ENCODE results near the gene THPO.

Gene THPO

DNA sequence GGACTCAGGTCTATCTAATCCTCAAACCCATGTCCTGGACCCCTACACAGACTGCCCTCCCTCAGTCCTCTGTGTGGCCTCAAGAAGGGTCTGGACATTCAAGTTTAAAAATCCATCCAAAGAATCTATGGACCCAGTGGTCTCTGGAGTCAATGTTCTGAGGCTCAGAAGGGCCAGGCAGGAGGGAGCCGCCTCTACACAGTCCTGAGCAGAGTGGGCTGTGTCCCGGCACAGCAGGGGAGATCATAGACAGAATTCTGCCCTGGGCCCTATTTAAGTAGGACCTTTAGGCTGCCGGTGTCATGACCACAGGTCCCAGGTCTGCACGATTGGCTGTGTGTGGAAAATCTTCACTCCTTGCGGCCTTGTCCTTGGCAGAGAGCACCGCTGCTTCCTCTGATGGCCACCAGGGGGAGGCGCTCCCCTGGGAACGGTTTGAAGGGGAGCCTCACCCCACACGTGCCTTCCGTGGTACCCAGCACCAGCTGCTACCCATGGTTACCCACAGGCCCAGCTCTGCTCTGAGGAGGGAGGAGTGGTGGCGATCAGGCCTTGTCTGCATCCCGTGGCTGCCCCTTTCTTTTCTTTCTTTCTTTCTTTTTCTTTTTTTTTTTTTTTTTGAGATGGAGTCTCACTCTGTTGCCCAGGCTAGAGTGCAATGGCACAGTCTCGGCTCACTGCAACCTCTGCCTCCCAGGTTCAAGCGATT, 39.8 kb upstream of the THPO start:
- Histone ChIP-seq H3K4me1 (no peaks in the 10 kb centered on the region), H3K4me3 (ENCODE audit: low read depth, low read length) (no peak overlapping the region), H3K27ac (no peak overlapping the region), H2AFZ (peak overlapping the region; percentile 33), H3K9me3 (ENCODE audit: control insufficient read depth, low read length) (no peaks in the 10 kb centered on the region), H3K79me2 (no peaks in the 10 kb centered on the region), H3K4me2 (ENCODE audit: low read length) (no peak overlapping the region), H3K27me3 (ENCODE audit: control insufficient read depth, insufficient read depth, low read length) (no peaks in the 10 kb centered on the region), H3K36me3 (ENCODE audit: control insufficient read depth, insufficient read depth, low read length) (no peaks in the 10 kb centered on the region), H3K9ac (no peak overlapping the region)
- TF ChIP-seq, protein P1, sequence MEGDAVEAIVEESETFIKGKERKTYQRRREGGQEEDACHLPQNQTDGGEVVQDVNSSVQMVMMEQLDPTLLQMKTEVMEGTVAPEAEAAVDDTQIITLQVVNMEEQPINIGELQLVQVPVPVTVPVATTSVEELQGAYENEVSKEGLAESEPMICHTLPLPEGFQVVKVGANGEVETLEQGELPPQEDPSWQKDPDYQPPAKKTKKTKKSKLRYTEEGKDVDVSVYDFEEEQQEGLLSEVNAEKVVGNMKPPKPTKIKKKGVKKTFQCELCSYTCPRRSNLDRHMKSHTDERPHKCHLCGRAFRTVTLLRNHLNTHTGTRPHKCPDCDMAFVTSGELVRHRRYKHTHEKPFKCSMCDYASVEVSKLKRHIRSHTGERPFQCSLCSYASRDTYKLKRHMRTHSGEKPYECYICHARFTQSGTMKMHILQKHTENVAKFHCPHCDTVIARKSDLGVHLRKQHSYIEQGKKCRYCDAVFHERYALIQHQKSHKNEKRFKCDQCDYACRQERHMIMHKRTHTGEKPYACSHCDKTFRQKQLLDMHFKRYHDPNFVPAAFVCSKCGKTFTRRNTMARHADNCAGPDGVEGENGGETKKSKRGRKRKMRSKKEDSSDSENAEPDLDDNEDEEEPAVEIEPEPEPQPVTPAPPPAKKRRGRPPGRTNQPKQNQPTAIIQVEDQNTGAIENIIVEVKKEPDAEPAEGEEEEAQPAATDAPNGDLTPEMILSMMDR (IDR thresholded peaks at IDR 0.05), result peak; percentile 88

DNA sequence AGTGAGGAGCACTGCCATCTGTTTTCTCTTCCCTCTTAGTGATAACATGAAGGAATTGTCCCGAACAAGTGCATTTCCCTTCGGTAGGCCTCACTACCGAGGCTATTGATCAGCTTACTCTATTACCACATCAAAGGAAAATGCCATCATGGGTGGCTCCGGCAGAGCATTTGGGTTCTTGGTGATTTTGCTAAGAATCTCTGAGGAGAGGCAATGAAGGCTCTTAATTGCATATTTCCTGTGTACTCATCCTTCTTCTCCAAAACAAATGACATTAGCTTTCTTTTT, 37.1 kb upstream of the THPO start:
- H3K4me1 ChIP-seq, result no peaks in the 10 kb centered on the region
- no peaks in the 10 kb centered on the region for H3K27me3 ChIP-seq (ENCODE audit: control insufficient read depth, insufficient read depth, low read length)
- TF ChIP-seq, protein P1 (IDR thresholded peaks at IDR 0.05), result no peak
- no peaks in the 10 kb centered on the region for H3K9me3 ChIP-seq (ENCODE audit: control insufficient read depth, low read length)
- H3K9ac ChIP-seq, result no peak overlapping the region
- no peak overlapping the region for H3K4me3 ChIP-seq (ENCODE audit: low read depth, low read length)
- no peaks in the 10 kb centered on the region for H3K79me2 ChIP-seq
- no peak overlapping the region for H3K4me2 ChIP-seq (ENCODE audit: low read length)
- H2AFZ ChIP-seq, result no peak overlapping the region
- no peak overlapping the region for H3K27ac ChIP-seq
- H3K36me3 ChIP-seq (ENCODE audit: control insufficient read depth, insufficient read depth, low read length), result no peaks in the 10 kb centered on the region

DNA sequence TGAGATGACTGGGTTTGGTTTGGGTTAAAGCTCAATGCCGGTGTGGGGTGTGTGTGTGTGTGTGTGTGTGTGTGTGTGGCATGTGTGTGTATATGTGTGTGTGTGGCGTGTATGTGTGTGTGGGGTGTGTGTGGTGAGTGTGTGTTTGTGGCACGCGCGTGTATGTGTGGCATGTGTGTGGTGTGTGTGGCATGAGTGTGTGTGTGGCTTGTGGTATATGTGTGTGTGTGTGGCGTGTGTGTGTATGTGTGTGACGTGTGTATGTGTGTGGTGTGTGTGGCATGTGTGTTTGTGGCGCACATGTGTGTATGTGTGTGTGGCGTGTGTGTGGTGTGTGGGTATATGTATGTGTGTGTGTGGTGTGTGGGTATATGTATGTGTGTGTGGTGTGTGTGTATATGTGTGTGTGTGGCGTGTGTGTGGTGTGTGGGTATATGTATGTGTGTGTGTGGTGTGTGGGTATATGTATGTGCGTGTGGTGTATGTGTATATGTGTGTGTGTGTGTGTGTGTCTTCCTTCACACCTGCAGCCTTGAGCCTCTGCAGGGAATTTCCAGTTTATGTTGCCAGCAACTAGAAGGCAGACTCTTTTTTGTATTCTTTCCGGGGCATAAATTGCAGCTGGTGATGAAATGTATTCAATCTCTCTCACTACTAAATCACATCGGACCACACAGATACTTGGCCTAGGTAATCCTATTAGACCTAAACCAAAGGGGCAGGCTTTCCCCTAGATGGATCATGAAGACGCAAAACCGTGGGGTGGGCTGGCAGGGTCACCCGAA, 36.6 kb upstream of the THPO start:
- Histone ChIP-seq H3K27ac (no peak overlapping the region), H2AFZ (no peak overlapping the region), H3K9me3 (ENCODE audit: control insufficient read depth, low read length) (no peaks in the 10 kb centered on the region), H3K36me3 (ENCODE audit: control insufficient read depth, insufficient read depth, low read length) (no peaks in the 10 kb centered on the region), H3K4me2 (ENCODE audit: low read length) (no peak overlapping the region), H3K4me1 (no peaks in the 10 kb centered on the region), H3K79me2 (no peaks in the 10 kb centered on the region), H3K27me3 (ENCODE audit: control insufficient read depth, insufficient read depth, low read length) (no peaks in the 10 kb centered on the region), H3K9ac (no peak overlapping the region), H3K4me3 (ENCODE audit: low read depth, low read length) (no peak overlapping the region)
- TF ChIP-seq, protein P1 (IDR thresholded peaks at IDR 0.05), result no peak

DNA sequence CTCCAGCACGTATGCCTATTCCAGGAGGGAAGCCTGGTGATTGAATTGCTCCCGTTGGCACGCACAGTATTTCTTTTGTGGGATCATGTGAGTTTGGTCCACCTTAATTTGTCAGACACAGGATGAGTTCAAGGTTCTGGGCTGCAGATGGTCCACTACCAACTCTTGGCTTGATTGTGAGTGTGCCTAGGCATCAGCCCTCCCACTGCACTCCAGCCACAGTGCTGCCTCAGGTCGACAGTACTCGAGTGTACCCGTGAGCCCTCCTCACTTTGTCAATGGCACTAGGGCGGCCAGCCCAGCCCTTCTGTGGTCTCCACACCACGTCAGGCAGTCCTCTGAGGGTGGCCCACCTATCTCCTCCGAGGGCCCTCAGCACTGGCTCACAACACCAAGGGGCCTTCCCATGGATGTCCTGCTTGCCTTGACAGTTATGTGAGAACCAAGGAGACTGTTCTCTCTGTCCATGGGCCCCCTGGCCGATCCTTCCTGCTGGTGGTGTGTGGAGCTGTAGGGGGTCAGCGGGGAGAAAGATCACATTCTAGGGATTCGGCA, 32.0 kb upstream of the THPO start:
- Histone ChIP-seq H3K9me3 (ENCODE audit: control insufficient read depth, low read length) (no peaks in the 10 kb centered on the region), H2AFZ (no peak overlapping the region), H3K27ac (no peak overlapping the region), H3K9ac (no peak overlapping the region), H3K79me2 (no peaks in the 10 kb centered on the region), H3K4me2 (ENCODE audit: low read length) (no peak overlapping the region), H3K36me3 (ENCODE audit: control insufficient read depth, insufficient read depth, low read length) (no peaks in the 10 kb centered on the region), H3K4me1 (no peaks in the 10 kb centered on the region), H3K27me3 (ENCODE audit: control insufficient read depth, insufficient read depth, low read length) (no peaks in the 10 kb centered on the region), H3K4me3 (ENCODE audit: low read depth, low read length) (no peak overlapping the region)
- TF ChIP-seq, protein P1 (IDR thresholded peaks at IDR 0.05), result no peak
